Vagina (tissue), 2 donors: ENCODE measurements around the gene PGRMC2. TPM values are rescaled to one million over a fixed set of nuclear protein-coding genes. Genes with fewer than 3 reads are reported as not detected.
"Not testable (repeated sequence)": the region's sequence is repeated elsewhere in the genome, so short reads cannot be mapped to it uniquely, and the experiment has no call there.

Source experiments
- DNase-seq, 2 donors: peaks; one replicate each; pipeline ENCODE4 v3.0.0-alpha.2; 2017; ENCODE audit errors: extremely low spot score in 2 of 2
- H3K27ac ChIP-seq: fragments of 200-600 bp; sonication (generic); one replicate; pipeline ENCODE4 v1.5.1; 2019
- H3K27me3 ChIP-seq: fragments of 200-600 bp; sonication (generic); one replicate; pipeline ENCODE4 v1.5.1; 2019
- H3K36me3 ChIP-seq, 2 donors: fragments of 200-600 bp; sonication (generic); one replicate each; pipeline ENCODE4 v1.5.1; 2017 to 2019
- H3K4me1 ChIP-seq: fragments of 200-600 bp; sonication (generic); one replicate; pipeline ENCODE4 v1.5.1; 2019
- H3K4me3 ChIP-seq, 2 donors: fragments of 200-600 bp; sonication (generic); 1 replicate in 1 of 2; 2 replicates in 1 of 2; pipeline ENCODE4 v1.5.1; 2016 to 2019
- H3K9me3 ChIP-seq: fragments of 200-600 bp; sonication (generic); one replicate; pipeline ENCODE4 v1.5.1; 2019
- POLR2A ChIP-seq, 2 donors: fragments of 450-650 bp; IDR thresholded peaks; one replicate each; pipeline ENCODE4 v1.6.1; 2017; ENCODE audit warnings: antibody characterized with exemption in 2 of 2, mild to moderate bottlenecking in 2 of 2, moderate library complexity in 2 of 2
- POLR2AphosphoS5 ChIP-seq, 2 donors: sonication (generic); formaldehyde crosslinking; IDR thresholded peaks; one replicate each; pipeline ENCODE4 v1.9.0; 2017; ENCODE audit warnings: antibody characterized with exemption in 2 of 2, mild to moderate bottlenecking in 2 of 2, low read depth in 1 of 2; ENCODE audit not compliant: insufficient read depth in 1 of 2
- intact Hi-C: fragments of 100-400 bp; cut with DNase I; formaldehyde crosslinking; loops from one replicate; pipeline ENCODE4 v1.15.1; 2023
- total RNA-seq: library from RNA; depleted of rRNA; stranded (reverse); fragments of >200 nt; gene quantifications from one replicate; pipeline ENCODE4 v1.2.3, GENCODE V29; 2016
- TF ChIP-seq, protein P1 (sequence below), 3 experiments: fragments of 450-650 bp in 2 of 3; fragments of 200-600 bp in 1 of 3; sonication (generic) in 1 of 3; IDR thresholded peaks; one replicate each; pipeline ENCODE4 v1.5.1; 2017 to 2019; ENCODE audit warnings: antibody characterized with exemption in 3 of 3, mild to moderate bottlenecking in 2 of 3, moderate library complexity in 2 of 3

PGRMC2 gene
- total RNA-seq, 1 donor from 2014 or later = 27.7 TPM

- no peak overlapping the region for H3K27ac ChIP-seq
- intact Hi-C loops = no loop called here
- H3K9me3 ChIP-seq = no peaks in the 10 kb centered on the region
- H3K36me3 ChIP-seq = no peaks in the 10 kb centered on the region
- DNase-seq = no peak
- H3K4me3 ChIP-seq = no peak overlapping the region
- H3K27me3 ChIP-seq = no peaks in the 10 kb centered on the region
- TF ChIP-seq POLR2A (IDR thresholded peaks at IDR 0.05) (no peak), POLR2AphosphoS5 (IDR thresholded peaks at IDR 0.05; ENCODE audit: insufficient read depth in 1 of 2, low read depth in 1 of 2) (no peak)
- TF ChIP-seq, protein P1, sequence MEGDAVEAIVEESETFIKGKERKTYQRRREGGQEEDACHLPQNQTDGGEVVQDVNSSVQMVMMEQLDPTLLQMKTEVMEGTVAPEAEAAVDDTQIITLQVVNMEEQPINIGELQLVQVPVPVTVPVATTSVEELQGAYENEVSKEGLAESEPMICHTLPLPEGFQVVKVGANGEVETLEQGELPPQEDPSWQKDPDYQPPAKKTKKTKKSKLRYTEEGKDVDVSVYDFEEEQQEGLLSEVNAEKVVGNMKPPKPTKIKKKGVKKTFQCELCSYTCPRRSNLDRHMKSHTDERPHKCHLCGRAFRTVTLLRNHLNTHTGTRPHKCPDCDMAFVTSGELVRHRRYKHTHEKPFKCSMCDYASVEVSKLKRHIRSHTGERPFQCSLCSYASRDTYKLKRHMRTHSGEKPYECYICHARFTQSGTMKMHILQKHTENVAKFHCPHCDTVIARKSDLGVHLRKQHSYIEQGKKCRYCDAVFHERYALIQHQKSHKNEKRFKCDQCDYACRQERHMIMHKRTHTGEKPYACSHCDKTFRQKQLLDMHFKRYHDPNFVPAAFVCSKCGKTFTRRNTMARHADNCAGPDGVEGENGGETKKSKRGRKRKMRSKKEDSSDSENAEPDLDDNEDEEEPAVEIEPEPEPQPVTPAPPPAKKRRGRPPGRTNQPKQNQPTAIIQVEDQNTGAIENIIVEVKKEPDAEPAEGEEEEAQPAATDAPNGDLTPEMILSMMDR (IDR thresholded peaks at IDR 0.05) = no peak
- peaks cover 23% of the 10 kb centered on the region for H3K4me1 ChIP-seq
Measured at GRCh38 chr4:128277856-128278255, 9.8 kb downstream of the PGRMC2 start.

- H3K4me3 ChIP-seq = no peak overlapping the region
- no peak for DNase-seq
- TF ChIP-seq POLR2A (IDR thresholded peaks at IDR 0.05) (no peak), POLR2AphosphoS5 (IDR thresholded peaks at IDR 0.05; ENCODE audit: insufficient read depth in 1 of 2, low read depth in 1 of 2) (no peak)
- TF ChIP-seq, protein P1 (IDR thresholded peaks at IDR 0.05) = no peak
- H3K36me3 ChIP-seq = peaks cover 4 to 12% of the 10 kb centered on the region in 2 donors
- H3K4me1 ChIP-seq = peaks cover 3% of the 10 kb centered on the region
- H3K27ac ChIP-seq = no peak overlapping the region
- intact Hi-C loops = no loop called here
- H3K9me3 ChIP-seq = no peaks in the 10 kb centered on the region
- H3K27me3 ChIP-seq = no peaks in the 10 kb centered on the region
Measured at GRCh38 chr4:128275346-128275745, 12.3 kb downstream of the PGRMC2 start.

DNA sequence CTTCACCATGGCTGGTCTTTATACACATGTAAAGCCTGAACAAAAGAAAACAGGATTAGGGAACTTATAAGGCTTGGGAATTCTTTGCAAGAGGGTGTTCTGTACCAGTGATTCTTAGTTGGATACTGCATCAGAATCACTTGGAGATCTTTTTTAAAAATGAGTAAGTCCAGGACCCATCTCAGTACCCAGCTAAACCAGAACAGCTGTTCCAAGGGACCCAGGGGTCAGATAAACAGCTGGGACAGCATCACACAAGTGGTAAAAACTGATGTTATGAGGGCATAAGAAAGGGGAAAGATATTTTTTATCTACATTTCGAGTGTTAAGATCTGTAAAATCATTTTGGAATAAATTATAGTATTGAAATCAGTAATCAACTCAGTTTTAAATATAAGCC is 16.1 kb downstream of the PGRMC2 start:
- H3K9me3 ChIP-seq = no peaks in the 10 kb centered on the region
- H3K4me3 ChIP-seq = no peak overlapping the region
- H3K27ac ChIP-seq = no peak overlapping the region
- H3K36me3 ChIP-seq = peaks cover 4 to 21% of the 10 kb centered on the region in 2 donors
- intact Hi-C loops = no loop called here
- no peak for TF ChIP-seq POLR2A (IDR thresholded peaks at IDR 0.05)
- no peak for TF ChIP-seq POLR2AphosphoS5 (IDR thresholded peaks at IDR 0.05; ENCODE audit: insufficient read depth in 1 of 2, low read depth in 1 of 2)
- TF ChIP-seq, protein P1 (IDR thresholded peaks at IDR 0.05) = no peak
- no peak for DNase-seq
- no peaks in the 10 kb centered on the region for H3K4me1 ChIP-seq
- H3K27me3 ChIP-seq = no peaks in the 10 kb centered on the region

GRCh38 chr4:128268970-128269369 is 18.6 kb downstream of the PGRMC2 start:
- TF ChIP-seq POLR2A (IDR thresholded peaks at IDR 0.05) (no peak), POLR2AphosphoS5 (IDR thresholded peaks at IDR 0.05; ENCODE audit: insufficient read depth in 1 of 2, low read depth in 1 of 2) (no peak)
- TF ChIP-seq, protein P1 (IDR thresholded peaks at IDR 0.05) = no peak
- no peaks in the 10 kb centered on the region for H3K4me1 ChIP-seq
- H3K36me3 ChIP-seq = peaks cover 4 to 21% of the 10 kb centered on the region in 2 donors
- no peak overlapping the region for H3K4me3 ChIP-seq
- no peak overlapping the region for H3K27ac ChIP-seq
- H3K27me3 ChIP-seq = no peaks in the 10 kb centered on the region
- no peak for DNase-seq
- intact Hi-C loops = no loop called here
- H3K9me3 ChIP-seq = no peaks in the 10 kb centered on the region

GRCh38 chr4:128267745-128268144 is 19.9 kb downstream of the PGRMC2 start:
- Histone ChIP-seq H3K36me3 (peaks cover 4 to 21% of the 10 kb centered on the region in 2 donors), H3K9me3 (no peaks in the 10 kb centered on the region), H3K4me3 (no peak overlapping the region), H3K27me3 (no peaks in the 10 kb centered on the region), H3K27ac (no peak overlapping the region), H3K4me1 (no peaks in the 10 kb centered on the region)
- TF ChIP-seq, protein P1 (IDR thresholded peaks at IDR 0.05) = no peak
- no peak for TF ChIP-seq POLR2AphosphoS5 (IDR thresholded peaks at IDR 0.05; ENCODE audit: insufficient read depth in 1 of 2, low read depth in 1 of 2)
- no peak for TF ChIP-seq POLR2A (IDR thresholded peaks at IDR 0.05)
- DNase-seq = no peak
- intact Hi-C loops = no loop called here

- H3K9me3 ChIP-seq, H3K27me3 ChIP-seq, H3K4me1 ChIP-seq, DNase-seq, intact Hi-C loops, H3K27ac ChIP-seq, H3K4me3 ChIP-seq: not testable (repeated sequence)
- H3K36me3 ChIP-seq = peaks cover 4 to 21% of the 10 kb centered on the region in 2 donors
Measured at GRCh38 chr4:128267171-128267570, 20.4 kb downstream of the PGRMC2 start.

DNA sequence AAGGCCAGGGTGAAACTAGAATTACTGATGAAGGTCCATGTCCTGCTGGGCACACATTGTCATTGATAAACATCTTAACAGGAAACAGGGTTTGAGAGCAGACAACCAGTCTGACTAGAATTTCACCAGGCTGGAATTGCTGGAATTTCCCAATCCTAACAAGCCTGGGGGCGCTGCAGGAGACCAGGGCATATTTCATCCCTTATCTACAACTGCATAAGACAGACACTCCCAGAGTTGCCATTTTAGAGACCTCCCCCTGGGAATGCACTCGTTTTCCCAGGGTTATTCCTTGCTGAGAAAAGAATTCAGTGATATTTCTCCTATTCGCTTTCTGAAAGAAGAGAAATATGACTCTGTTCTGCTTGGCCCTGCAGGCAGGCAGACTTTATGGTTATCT is 22.1 kb downstream of the PGRMC2 start:
- H3K36me3 ChIP-seq = peaks cover 0 to 12% of the 10 kb centered on the region in 2 donors
- H3K4me1 ChIP-seq, H3K9me3 ChIP-seq, H3K27me3 ChIP-seq, H3K27ac ChIP-seq, H3K4me3 ChIP-seq, DNase-seq, intact Hi-C loops: not testable (repeated sequence)

DNA sequence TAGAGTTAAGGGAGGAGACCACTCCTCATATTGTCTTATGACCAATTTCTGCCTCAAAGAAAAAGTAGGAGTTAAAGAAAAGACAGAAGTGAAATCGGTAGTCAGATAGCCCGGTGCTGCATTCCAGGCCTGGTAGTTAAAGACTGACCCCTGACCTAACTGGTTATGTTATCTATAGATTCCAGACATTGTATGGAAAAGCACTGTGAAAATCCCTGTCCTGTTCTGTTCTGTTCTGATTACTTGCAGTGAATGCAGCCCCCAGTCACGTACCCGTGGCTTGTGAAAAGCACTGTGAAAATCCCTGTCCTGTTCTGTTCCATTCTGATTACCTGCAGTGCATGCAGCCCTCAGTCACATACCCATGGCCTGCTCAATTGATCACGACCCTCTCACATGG is 27.7 kb downstream of the PGRMC2 start:
- H3K36me3 ChIP-seq, DNase-seq, H3K4me3 ChIP-seq, H3K27ac ChIP-seq, H3K27me3 ChIP-seq, intact Hi-C loops, H3K4me1 ChIP-seq, H3K9me3 ChIP-seq: not testable (repeated sequence)
